Inflammatory macrophage treated with lipopolysaccharide for 1 hour (primary cell): ENCODE data around the gene BPIFB2.
A peak's percentile ranks its signal among the peaks of the same experiment; 100 is the strongest.
"Not testable (repeated sequence)": the region's sequence is repeated elsewhere in the genome, so short reads cannot be mapped to it uniquely, and the experiment has no call there.

Experiments used
- DNase-seq, 2 donors: peaks; one replicate each; pipeline ENCODE4 v3.0.0-alpha.2; 2020 to 2022

The BPIFB2 gene

GRCh38 chr20:32970973-32971300 is 36.6 kb upstream of the BPIFB2 start:
- DNase-seq: no peak

GRCh38 chr20:32971703-32972161 is 35.8 kb upstream of the BPIFB2 start:
- DNase-seq: no peak

- DNase-seq: peak; percentile 23 to 67
Measured at GRCh38 chr20:32972181-32973076, 35.1 kb upstream of the BPIFB2 start.

- DNase-seq: no peak
Measured at GRCh38 chr20:32973077-32973717, 34.3 kb upstream of the BPIFB2 start.

- DNase-seq: not testable (repeated sequence)
Measured at GRCh38 chr20:32974204-32975064, 33.1 kb upstream of the BPIFB2 start.

GRCh38 chr20:32975121-32975520 is 32.4 kb upstream of the BPIFB2 start:
- not testable (repeated sequence) for DNase-seq

GRCh38 chr20:32975698-32976674 is 31.5 kb upstream of the BPIFB2 start:
- no peak for DNase-seq

GRCh38 chr20:32976746-32977145 is 30.8 kb upstream of the BPIFB2 start:
- DNase-seq: no peak

GRCh38 chr20:32977281-32978008 is 30.1 kb upstream of the BPIFB2 start:
- DNase-seq: no peak

- no peak for DNase-seq
Measured at GRCh38 chr20:32978009-32978335, 29.5 kb upstream of the BPIFB2 start.

GRCh38 chr20:32979201-32979998 is 28.1 kb upstream of the BPIFB2 start:
- DNase-seq: no peak

- no peak for DNase-seq
Measured at GRCh38 chr20:32980131-32980941, 27.2 kb upstream of the BPIFB2 start.

GRCh38 chr20:32980990-32981389 is 26.5 kb upstream of the BPIFB2 start:
- DNase-seq: no peak

GRCh38 chr20:32982617-32983458 is 24.7 kb upstream of the BPIFB2 start:
- DNase-seq: no peak

- no peak for DNase-seq
Measured at GRCh38 chr20:32983459-32984112, 23.9 kb upstream of the BPIFB2 start.

- no peak for DNase-seq
Measured at GRCh38 chr20:32984196-32984595, 23.3 kb upstream of the BPIFB2 start.

GRCh38 chr20:32984631-32985354 is 22.7 kb upstream of the BPIFB2 start:
- DNase-seq: no peak
